Suppressor macrophage (primary cell): ENCODE measurements around the gene CD63.

Source experiments
- DNase-seq, 4 experiments: peaks; one replicate each; pipeline ENCODE4 v3.0.0-alpha.2; 2020 to 2022

CD63 gene

GRCh38 chr12:55738123-55739024 is 9.6 kb upstream of the CD63 start:
- DNase-seq = peak; percentile 88 to 97 (median 93)

GRCh38 chr12:55737581-55738122 is 8.8 kb upstream of the CD63 start:
- DNase-seq = no peak

GRCh38 chr12:55736780-55737580 is 8.2 kb upstream of the CD63 start:
- peak; percentile 79 to 87 (median 83) for DNase-seq

GRCh38 chr12:55736076-55736475 is 7.3 kb upstream of the CD63 start:
- no peak for DNase-seq

GRCh38 chr12:55734595-55734994 is 5.8 kb upstream of the CD63 start:
- DNase-seq = no peak

GRCh38 chr12:55733858-55734257 is 5.0 kb upstream of the CD63 start:
- no peak for DNase-seq

- no peak for DNase-seq
These were observed 4.3 kb upstream of the CD63 start for GRCh38 chr12:55733021-55733555.

- DNase-seq = no peak
These were observed 3.5 kb upstream of the CD63 start for GRCh38 chr12:55732288-55732687.

GRCh38 chr12:55729819-55730818 is 1.3 kb upstream of the CD63 start:
- peak; percentile 69 to 85 (median 83) for DNase-seq

GRCh38 chr12:55728186-55728938 is 447 bp downstream of the CD63 start:
- DNase-seq = peak; percentile 79 to 91 (median 86)

- DNase-seq = peak; percentile 70 to 85 (median 80)
These were observed 1.1 kb downstream of the CD63 start for GRCh38 chr12:55727643-55728185.

- DNase-seq = peak; percentile 84 to 93 (median 88)
These were observed 1.8 kb downstream of the CD63 start for GRCh38 chr12:55726971-55727370.

- no peak for DNase-seq
These were observed 3.3 kb downstream of the CD63 start for GRCh38 chr12:55725556-55725955.

- no peak for DNase-seq
These were observed 3.9 kb downstream of the CD63 start for GRCh38 chr12:55724940-55725309.

- DNase-seq = peak; percentile 80 to 87 (median 81)
These were observed 4.4 kb downstream of the CD63 start for GRCh38 chr12:55724226-55724939.

GRCh38 chr12:55723516-55724225 is 5.1 kb downstream of the CD63 start:
- DNase-seq = peak in 1 of 4 experiments; percentile 33

GRCh38 chr12:55722948-55723347 is 5.9 kb downstream of the CD63 start:
- DNase-seq = no peak

- DNase-seq = no peak
These were observed 7.1 kb downstream of the CD63 start for GRCh38 chr12:55721601-55722213.
